ENCODE results near the gene ABTB2.

DNA sequence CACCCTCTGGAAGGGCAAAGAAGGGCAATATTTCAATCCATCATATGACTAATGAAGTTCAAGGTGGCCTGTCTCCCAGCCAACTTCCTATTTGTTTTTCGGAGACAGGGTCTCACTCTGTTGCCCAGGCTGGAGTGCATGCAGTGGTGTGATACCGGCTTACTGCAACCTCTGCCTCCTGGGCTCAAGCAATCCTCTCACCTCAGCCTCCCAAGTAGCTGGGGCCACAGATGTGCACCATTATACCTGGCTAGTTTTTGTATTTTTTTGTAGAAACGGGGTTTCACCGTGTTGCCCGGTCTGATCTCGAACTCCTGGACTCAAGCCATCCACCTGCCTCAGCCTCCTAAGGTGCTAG is 13.4 kb downstream of the ABTB2 start:
- TF ChIP-seq POLR2A (IDR thresholded peaks at IDR 0.05; ENCODE audit: low read length) (no peak), GATA1 (IDR thresholded peaks at IDR 0.05; ENCODE audit: low read depth, low read length) (no peak)
